Kidney epithelial cell (primary cell): ENCODE data around the gene CHRD. TPM values are rescaled to one million over a fixed set of nuclear protein-coding genes. Genes with fewer than 3 reads are reported as not detected.
"Not testable (repeated sequence)": the region's sequence is repeated elsewhere in the genome, so short reads cannot be mapped to it uniquely, and the experiment has no call there.

Experiments used
- DNase-seq: peaks from one replicate; pipeline ENCODE4 v3.0.0-alpha.2; 2010; ENCODE audit warnings: low read depth
- H3K27me3 ChIP-seq: 2 replicates; pipeline ENCODE4 v1.6.0; 2011; ENCODE audit warnings: low read length; ENCODE audit not compliant: control insufficient read depth, insufficient read depth
- H3K36me3 ChIP-seq: 2 replicates; pipeline ENCODE4 v1.5.1; 2011; ENCODE audit warnings: low read length; ENCODE audit not compliant: control insufficient read depth, insufficient read depth
- H3K4me3 ChIP-seq: 2 replicates; pipeline ENCODE4 v1.5.1; 2011; ENCODE audit warnings: low read depth, mild to moderate bottlenecking, control low read depth, low read length
- CTCF ChIP-seq: IDR thresholded peaks from 2 replicates; pipeline ENCODE4 v1.5.1; 2011; ENCODE audit warnings: mild to moderate bottlenecking, moderate library complexity, low read length, control low read depth, inconsistent platforms; ENCODE audit not compliant: insufficient read depth, poor library complexity, severe bottlenecking
- total RNA-seq: library from RNA; depleted of rRNA; stranded (reverse); fragments of >200 nt; gene quantifications from 2 replicates; pipeline ENCODE4 v1.2.3, GENCODE V29; 2015

Gene CHRD
- total RNA-seq, 1 donor from 2014 or later = 1.0 TPM

- TF ChIP-seq CTCF = no peak
- Histone ChIP-seq H3K4me3 (no peak overlapping the region), H3K36me3 (no peaks in the 10 kb centered on the region), H3K27me3 (peaks cover 2% of the 10 kb centered on the region)
- DNase-seq = no peak
Observed at GRCh38 chr3:184419171-184419570, 39.3 kb downstream of the CHRD start.

- peaks cover 2% of the 10 kb centered on the region for H3K27me3 ChIP-seq
- H3K4me3 ChIP-seq = no peak overlapping the region
- TF ChIP-seq CTCF = no peak
- H3K36me3 ChIP-seq = no peaks in the 10 kb centered on the region
- no peak for DNase-seq
Observed at GRCh38 chr3:184423561-184423960, 43.7 kb downstream of the CHRD start.

GRCh38 chr3:184426691-184427141, 46.9 kb downstream of the CHRD start:
- TF ChIP-seq CTCF = no peak
- no peaks in the 10 kb centered on the region for H3K27me3 ChIP-seq
- DNase-seq = no peak
- no peaks in the 10 kb centered on the region for H3K36me3 ChIP-seq
- H3K4me3 ChIP-seq = no peak overlapping the region

- no peaks in the 10 kb centered on the region for H3K27me3 ChIP-seq
- DNase-seq = no peak
- no peaks in the 10 kb centered on the region for H3K36me3 ChIP-seq
- no peak for TF ChIP-seq CTCF
- no peak overlapping the region for H3K4me3 ChIP-seq
Observed at GRCh38 chr3:184428561-184429175, 48.8 kb downstream of the CHRD start.

GRCh38 chr3:184429786-184430185, 49.9 kb downstream of the CHRD start:
- no peak overlapping the region for H3K4me3 ChIP-seq
- no peaks in the 10 kb centered on the region for H3K36me3 ChIP-seq
- H3K27me3 ChIP-seq = no peaks in the 10 kb centered on the region
- no peak for TF ChIP-seq CTCF
- no peak for DNase-seq

- H3K36me3 ChIP-seq = no peaks in the 10 kb centered on the region
- no peaks in the 10 kb centered on the region for H3K27me3 ChIP-seq
- TF ChIP-seq CTCF = no peak
- no peak for DNase-seq
- no peak overlapping the region for H3K4me3 ChIP-seq
Observed at GRCh38 chr3:184430940-184431339, 51.1 kb downstream of the CHRD start.

GRCh38 chr3:184433178-184433577, 53.3 kb downstream of the CHRD start:
- not testable (repeated sequence) for H3K4me3 ChIP-seq, DNase-seq, H3K36me3 ChIP-seq, H3K27me3 ChIP-seq
